Umbilical cord (tissue), 2 donors: ENCODE results near the gene FYN. TPM values are rescaled to one million over a fixed set of nuclear protein-coding genes. Genes with fewer than 3 reads are reported as not detected.

Experiments
- DNase-seq: peaks from one replicate; pipeline ENCODE4 v3.0.0-alpha.2; 2015; ENCODE audit warnings: low spot score
- total RNA-seq: library from RNA; depleted of rRNA; stranded (reverse); fragments of >200 nt; gene quantifications from one replicate; pipeline ENCODE4 v1.2.3, GENCODE V29; 2014; ENCODE audit warnings: low replicate concordance; ENCODE audit not compliant: insufficient read depth

FYN gene
- total RNA-seq, 1 donor from 2014 or later = 163 TPM

- no peak for DNase-seq
Measured at GRCh38 chr6:111808493-111808892, 64.8 kb downstream of the FYN start.

- DNase-seq = no peak
Measured at GRCh38 chr6:111806561-111807497, 66.4 kb downstream of the FYN start.

GRCh38 chr6:111806165-111806547 lies 67.1 kb downstream of the FYN start:
- no peak for DNase-seq

GRCh38 chr6:111805511-111806164 lies 67.6 kb downstream of the FYN start:
- no peak for DNase-seq

GRCh38 chr6:111804627-111805235 lies 68.5 kb downstream of the FYN start:
- DNase-seq = peak; percentile 83

GRCh38 chr6:111803804-111804203 lies 69.4 kb downstream of the FYN start:
- no peak for DNase-seq

GRCh38 chr6:111803371-111803770 lies 69.9 kb downstream of the FYN start:
- DNase-seq = no peak

- no peak for DNase-seq
Measured at GRCh38 chr6:111802720-111803330, 70.4 kb downstream of the FYN start.

GRCh38 chr6:111802015-111802414 lies 71.2 kb downstream of the FYN start:
- DNase-seq = no peak

- DNase-seq = no peak
Measured at GRCh38 chr6:111800821-111801220, 72.4 kb downstream of the FYN start.

GRCh38 chr6:111800259-111800765 lies 72.9 kb downstream of the FYN start:
- DNase-seq = peak; percentile 61

GRCh38 chr6:111799576-111800258 lies 73.5 kb downstream of the FYN start:
- peak; percentile 71 for DNase-seq

- DNase-seq = no peak
Measured at GRCh38 chr6:111798281-111798725, 74.9 kb downstream of the FYN start.

GRCh38 chr6:111796310-111796918 lies 76.8 kb downstream of the FYN start:
- no peak for DNase-seq

- no peak for DNase-seq
Measured at GRCh38 chr6:111795558-111795957, 77.7 kb downstream of the FYN start.

- no peak for DNase-seq
Measured at GRCh38 chr6:111794727-111795452, 78.4 kb downstream of the FYN start.

GRCh38 chr6:111794300-111794699 lies 79.0 kb downstream of the FYN start:
- DNase-seq = no peak

- DNase-seq = no peak
Measured at GRCh38 chr6:111793711-111794111, 79.5 kb downstream of the FYN start.

GRCh38 chr6:111792914-111793700 lies 80.1 kb downstream of the FYN start:
- DNase-seq = no peak
